H9 (cell line): ENCODE measurements around the gene CACNB4. TPM values are rescaled to one million over a fixed set of nuclear protein-coding genes. Genes with fewer than 3 reads are reported as not detected.

Experiments
- DNase-seq: peaks from one replicate; pipeline ENCODE4 v3.0.0-alpha.2; 2017
- H2AFZ ChIP-seq: one replicate; pipeline ENCODE4 v1.6.1; 2013; ENCODE audit warnings: mild to moderate bottlenecking, low read length, control low read depth, moderate library complexity
- H2AK5ac ChIP-seq: 2 replicates; pipeline ENCODE4 v1.6.1; 2013; ENCODE audit warnings: low read length, control low read depth, mixed read lengths; ENCODE audit not compliant: insufficient read length
- H2BK120ac ChIP-seq: one replicate; pipeline ENCODE4 v1.6.1; 2013; ENCODE audit warnings: low read depth, mild to moderate bottlenecking, low read length, control low read depth, inconsistent platforms; ENCODE audit not compliant: poor library complexity, severe bottlenecking
- H2BK12ac ChIP-seq: 2 replicates; pipeline ENCODE4 v1.6.1; 2013; ENCODE audit warnings: low read length, control low read depth, mixed read lengths, low read depth; ENCODE audit not compliant: insufficient read length
- H2BK15ac ChIP-seq: 2 replicates; pipeline ENCODE4 v1.6.1; 2013; ENCODE audit warnings: low read depth, low read length, control low read depth
- H2BK20ac ChIP-seq: one replicate; pipeline ENCODE4 v1.6.1; 2013; ENCODE audit warnings: low read depth, mild to moderate bottlenecking, low read length, control low read depth, inconsistent platforms; ENCODE audit not compliant: poor library complexity, severe bottlenecking
- H2BK5ac ChIP-seq: 2 replicates; pipeline ENCODE4 v1.6.1; 2013; ENCODE audit warnings: low read length, control low read depth, mixed read lengths; ENCODE audit not compliant: insufficient read length
- H3K14ac ChIP-seq: 2 replicates; pipeline ENCODE4 v1.6.1; 2013; ENCODE audit warnings: low read length, control low read depth; ENCODE audit not compliant: insufficient read depth
- H3K18ac ChIP-seq: 2 replicates; pipeline ENCODE4 v1.6.1; 2013; ENCODE audit warnings: low read depth, mild to moderate bottlenecking, mixed read lengths, low read length, control low read depth; ENCODE audit not compliant: insufficient read length
- H3K23ac ChIP-seq: 2 replicates; pipeline ENCODE4 v1.6.1; 2013; ENCODE audit warnings: low read length, control low read depth, mixed read lengths, low read depth; ENCODE audit not compliant: insufficient read length
- H3K23me2 ChIP-seq: 2 replicates; pipeline ENCODE4 v1.6.1; 2013; ENCODE audit warnings: low read depth, mild to moderate bottlenecking, mixed read lengths, low read length, control low read depth; ENCODE audit not compliant: insufficient read length, poor library complexity, severe bottlenecking
- H3K27ac ChIP-seq: 2 replicates; pipeline ENCODE4 v1.5.1; 2013; ENCODE audit warnings: low read length, control low read depth, mixed read lengths, low read depth; ENCODE audit not compliant: insufficient read length
- H3K27me3 ChIP-seq: 2 replicates; pipeline ENCODE4 v1.6.1; 2013; ENCODE audit warnings: low read length, control low read depth, inconsistent platforms; ENCODE audit not compliant: insufficient read depth
- H3K4ac ChIP-seq: 2 replicates; pipeline ENCODE4 v1.6.1; 2013; ENCODE audit warnings: low read depth, mild to moderate bottlenecking, control low read depth, inconsistent platforms, low read length, moderate library complexity
- H3K4me1 ChIP-seq: 2 replicates; pipeline ENCODE4 v1.6.1; 2013; ENCODE audit warnings: low read length, control low read depth, inconsistent platforms; ENCODE audit not compliant: insufficient read depth
- H3K4me2 ChIP-seq: 2 replicates; pipeline ENCODE4 v1.6.1; 2013; ENCODE audit warnings: low read length, control low read depth, mixed read lengths; ENCODE audit not compliant: insufficient read length, insufficient read depth
- H3K56ac ChIP-seq: 2 replicates; pipeline ENCODE4 v1.6.1; 2013; ENCODE audit warnings: low read depth, mild to moderate bottlenecking, mixed read lengths, low read length, control low read depth; ENCODE audit not compliant: insufficient read length
- H3K79me1 ChIP-seq: 2 replicates; pipeline ENCODE4 v1.6.1; 2013; ENCODE audit warnings: low read depth, mild to moderate bottlenecking, moderate library complexity, low read length, control low read depth, inconsistent platforms; ENCODE audit not compliant: insufficient read depth, poor library complexity, severe bottlenecking
- H3K79me2 ChIP-seq: 2 replicates; pipeline ENCODE4 v1.6.1; 2013; ENCODE audit warnings: low read length, control low read depth, inconsistent platforms; ENCODE audit not compliant: insufficient read depth
- H3K9ac ChIP-seq: 2 replicates; pipeline ENCODE4 v1.6.1; 2013; ENCODE audit warnings: low read length, control low read depth, mixed read lengths; ENCODE audit not compliant: insufficient read length; ENCODE audit errors: extremely low read depth
- H3K9me3 ChIP-seq: one replicate; pipeline ENCODE4 v1.6.1; 2013; ENCODE audit warnings: low read depth, low read length, inconsistent platforms; ENCODE audit not compliant: control insufficient read depth
- H3T11ph ChIP-seq: one replicate; pipeline ENCODE4 v1.6.1; 2013; ENCODE audit warnings: mild to moderate bottlenecking, low read length, control low read depth, inconsistent platforms
- H4K20me1 ChIP-seq: one replicate; pipeline ENCODE4 v1.6.1; 2013; ENCODE audit not compliant: control insufficient read depth, insufficient read length, insufficient read depth
- H4K5ac ChIP-seq: 2 replicates; pipeline ENCODE4 v1.6.1; 2013; ENCODE audit warnings: low read depth, mild to moderate bottlenecking, mixed read lengths, low read length, control low read depth; ENCODE audit not compliant: insufficient read length
- H4K8ac ChIP-seq: replicated peaks from 2 replicates; pipeline ENCODE4 v1.6.1; 2013; ENCODE audit warnings: low read length, control low read depth, mixed read lengths, low read depth; ENCODE audit not compliant: insufficient read length
- H4K91ac ChIP-seq: 2 replicates; pipeline ENCODE4 v1.6.1; 2013; ENCODE audit warnings: low read depth, mild to moderate bottlenecking, moderate library complexity, mixed read lengths, low read length, control low read depth; ENCODE audit not compliant: insufficient read length
- H3K27ac Mint-ChIP-seq, 3 experiments: 2 replicates in 2 of 3; 3 replicates in 1 of 3; pipeline ENCODE4 v1.8.0; 2020 to 2021; ENCODE audit warnings: mixed read lengths in 3 of 3, mild to moderate bottlenecking in 1 of 3, moderate library complexity in 1 of 3
- H3K27me3 Mint-ChIP-seq: 2 replicates; pipeline ENCODE4 v1.8.0; 2021; ENCODE audit warnings: low read depth, mild to moderate bottlenecking, moderate library complexity, mixed read lengths
- H3K36me3 Mint-ChIP-seq, 3 experiments: 2 replicates in 2 of 3; 3 replicates in 1 of 3; pipeline ENCODE4 v1.8.0; 2020 to 2021; ENCODE audit warnings: low read depth in 3 of 3, mixed read lengths in 3 of 3; ENCODE audit not compliant: insufficient read depth in 1 of 3
- H3K4me1 Mint-ChIP-seq, 2 experiments: 2 replicates each; pipeline ENCODE4 v1.8.0; 2020; ENCODE audit warnings: mixed read lengths in 2 of 2
- H3K4me3 Mint-ChIP-seq, 2 experiments: 2 replicates in 1 of 2; 3 replicates in 1 of 2; pipeline ENCODE4 v1.8.0; 2020 to 2021; ENCODE audit warnings: mild to moderate bottlenecking in 2 of 2, mixed read lengths in 2 of 2, moderate library complexity in 1 of 2
- H3K9me3 Mint-ChIP-seq, 2 experiments: 2 replicates in 1 of 2; 3 replicates in 1 of 2; pipeline ENCODE4 v1.8.0; 2020; ENCODE audit warnings: mild to moderate bottlenecking in 2 of 2, mixed read lengths in 2 of 2, moderate library complexity in 1 of 2
- CTCF ChIP-seq: fragments of 200-600 bp; sonication (generic); conservative IDR thresholded peaks from 3 replicates; pipeline ENCODE4 v1.8.0; 2021; ENCODE audit warnings: antibody characterized with exemption, mild to moderate bottlenecking
- WGBS: extraction: QIAGEN DNeasy Blood & Tissue Kit; methylation state at CpG from one replicate; pipeline ENCODE4 v1.1.7; 2013; ENCODE audit warnings: missing lambda C conversion rate, low lambda C conversion rate, mixed read lengths; ENCODE audit not compliant: insufficient read length; ENCODE audit errors: extremely low coverage; 5-methylcytosine and 5-hydroxymethylcytosine counted together
- total RNA-seq: library from RNA; stranded (reverse); gene quantifications from 2 replicates; pipeline ENCODE4 v1.2.1, GENCODE V29; 2021

The CACNB4 gene
- total RNA-seq, 1 experiment from 2014 or later: 1.4 TPM

- Histone ChIP-seq H3K18ac (no peak overlapping the region), H4K8ac (no peak overlapping the region), H2BK20ac (no peak overlapping the region), H3K9ac (no peak overlapping the region), H2BK120ac (no peak overlapping the region), H3K14ac (no peak overlapping the region), H4K5ac (no peak overlapping the region), H4K20me1 (no peaks in the 10 kb centered on the region), H2BK15ac (no peak overlapping the region), H2BK12ac (no peak overlapping the region), H3K27me3 (no peaks in the 10 kb centered on the region), H3K56ac (no peak overlapping the region), H2AK5ac (no peak overlapping the region), H3T11ph (no peak overlapping the region), H3K9me3 (no peaks in the 10 kb centered on the region), H3K23ac (no peak overlapping the region), H3K4me1 (no peaks in the 10 kb centered on the region; the same call in 1 of the 2 replicates), H3K79me1 (no peaks in the 10 kb centered on the region), H4K91ac (no peak overlapping the region), H3K27ac (no peak overlapping the region), H3K79me2 (no peaks in the 10 kb centered on the region), H3K4me2 (no peak overlapping the region), H2BK5ac (no peak overlapping the region), H3K4ac (no peak overlapping the region), H2AFZ (no peak overlapping the region), H3K23me2 (no peaks in the 10 kb centered on the region)
- Mint-ChIP-seq H3K27ac (no peak overlapping the region), H3K27me3 (no peaks in the 10 kb centered on the region), H3K4me1 (peaks cover 0 to 4% of the 10 kb centered on the region in 2 experiments; a peak in 2 of 4 replicates), H3K36me3 (no peaks in the 10 kb centered on the region), H3K4me3 (no peak overlapping the region), H3K9me3 (no peaks in the 10 kb centered on the region)
- TF ChIP-seq CTCF: no peak
- DNase-seq: no peak
- WGBS: no CpG with 5 or more reads among the region's 10 CpGs
Observed at GRCh38 chr2:151882786-151883445, 215.9 kb downstream of the CACNB4 start.
